Adrenal gland (tissue), 12 donors: ENCODE data around the gene DCX. TPM values are rescaled to one million over a fixed set of nuclear protein-coding genes. Genes with fewer than 3 reads are reported as not detected.
A peak's percentile ranks its signal among the peaks of the same experiment; 100 is the strongest.

ENCODE experiments used
- DNase-seq, 7 donors: peaks; one replicate each; pipeline ENCODE4 v3.0.0-alpha.2; 2019 to 2020
- H3K27ac ChIP-seq, 5 donors: fragments of 200-600 bp; sonication (generic) in 4 of 5; 1 replicate in 3 of 5; 2 replicates in 2 of 5; pipeline versions ENCODE4 v1.5.1 to v1.8.0; 2016 to 2020; ENCODE audit warnings: mild to moderate bottlenecking in 1 of 5
- H3K27me3 ChIP-seq: fragments of 200-600 bp; 2 replicates; pipeline ENCODE4 v1.8.0; 2021
- H3K36me3 ChIP-seq, 2 donors: fragments of 200-600 bp; replicated peaks in 1 of 2; 1 replicate in 1 of 2; 2 replicates in 1 of 2; pipeline versions ENCODE4 v1.5.1 to v1.8.0; 2018 to 2022
- H3K4me1 ChIP-seq, 2 donors: fragments of 200-600 bp; replicated peaks in 1 of 2; 1 replicate in 1 of 2; 2 replicates in 1 of 2; pipeline versions ENCODE4 v1.5.1 to v1.8.0; 2018 to 2021
- H3K4me3 ChIP-seq, 4 donors: fragments of 200-600 bp; sonication (generic) in 3 of 4; one replicate each; pipeline ENCODE4 v1.5.1; 2016 to 2018
- H3K9me3 ChIP-seq, 3 donors: fragments of 200-600 bp; sonication (generic) in 1 of 3; replicated peaks in 1 of 3; 1 replicate in 2 of 3; 2 replicates in 1 of 3; pipeline versions ENCODE4 v1.5.1 to v1.8.0; 2016 to 2021
- CTCF ChIP-seq, 6 experiments: fragments of 450-650 bp in 4 of 6; fragments of 200-600 bp in 2 of 6; sonication (generic) in 1 of 6; IDR thresholded peaks; 1 replicate in 5 of 6; 2 replicates in 1 of 6; pipeline versions ENCODE4 v1.5.1 to v1.8.0; 2016 to 2021; ENCODE audit warnings: antibody characterized with exemption in 6 of 6, mild to moderate bottlenecking in 2 of 6, moderate library complexity in 1 of 6
- POLR2A ChIP-seq, 2 donors: fragments of 450-650 bp; IDR thresholded peaks; one replicate each; pipeline ENCODE4 v1.6.1; 2017; ENCODE audit warnings: antibody characterized with exemption in 2 of 2, mild to moderate bottlenecking in 2 of 2, moderate library complexity in 1 of 2
- WGBS, 4 donors: extraction: QIAGEN DNeasy Blood & Tissue Kit in 2 of 4; methylation state at CpG; one replicate each; pipeline versions ENCODE4 v1.1.5 to v1.1.7; 2013 to 2017; 5-methylcytosine and 5-hydroxymethylcytosine counted together
- intact Hi-C, 2 donors: fragments of 100-400 bp; cut with DNase I; formaldehyde crosslinking; loops; one replicate each; pipeline versions ENCODE4 v1.14.1 to v1.15.0; 2022 to 2023
- polyA plus RNA-seq, 3 donors: library from polyadenylated mRNA; stranded (reverse); fragments of 200-250 nt in 2 of 3; fragments of 350-450 nt in 1 of 3; fragmentation: Illumina TruSeq in 1 of 3; extraction: RNeasy Lipid Tissue Mini Kit (QIAGEN cat#74804) in 1 of 3; gene quantifications; one replicate each; pipeline ENCODE4 v1.2.3, GENCODE V29; 2013 to 2014
- total RNA-seq, 9 donors: library from RNA; depleted of rRNA in 4 of 9; stranded (reverse); fragments of >200 nt in 4 of 9; fragments of 120-200 nt in 1 of 9; fragmentation: NEBNext Ultra II Directional in 1 of 9; extraction: Animal tissue kit (Norgen Biotek cat#: 25700) in 1 of 9; gene quantifications; one replicate each; pipeline versions ENCODE4 v1.1.0 to v1.2.4, GENCODE V29; 2013 to 2023
- donor health status: healthy with polysubstance abuse.
- donor health status: Bipolar disorder and iron deficiency.
- donor health status: DM: yes; HTN: yes; CAD: no.
- donor health status: DM: no; HTN: no; CAD: no.
- donor health status: DM: no; HTN: no; CAD: no.
- donor health status: DM: yes; HTN: yes; CAD: no.

Gene DCX
- total and polyA plus RNA-seq, 12 donors = 0.04 to 2.9 (median 0.24) TPM; not detected in 5

DNA sequence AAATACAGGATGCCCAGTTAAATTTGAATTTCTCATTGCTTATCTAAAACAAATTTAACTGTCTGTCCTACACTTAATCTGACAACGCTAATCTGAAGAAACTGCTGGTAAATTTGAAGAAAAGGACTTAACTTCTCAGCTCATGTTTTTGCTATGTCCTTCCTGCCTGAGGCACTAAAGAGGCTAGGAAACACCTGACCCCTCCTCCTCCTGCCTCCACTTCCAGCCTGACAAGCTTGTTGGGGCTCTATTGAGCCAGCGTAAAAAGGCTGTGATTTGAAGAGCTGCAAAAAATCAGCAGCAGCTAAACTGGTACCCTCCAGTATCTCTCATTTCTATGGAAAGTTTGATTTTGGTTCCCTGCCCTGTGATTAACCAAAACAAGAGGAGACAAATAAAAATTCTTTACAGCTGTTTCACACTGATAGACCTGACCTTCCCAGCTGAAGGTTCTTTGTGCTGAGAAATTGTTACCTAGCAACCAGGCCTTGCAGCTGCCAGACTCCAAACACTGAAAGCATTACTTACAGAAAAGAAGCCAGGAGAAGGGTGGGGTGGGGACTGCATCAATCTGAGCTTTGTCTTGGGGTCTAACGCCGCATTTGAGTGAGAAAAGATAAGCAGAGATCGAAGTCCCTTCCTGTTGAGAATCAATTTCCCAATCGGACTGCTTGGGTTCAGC is 35.0 kb downstream of the DCX start:
- no peak overlapping the region for H3K4me3 ChIP-seq
- peak in 1 of 7 donors; percentile 46 for DNase-seq
- H3K4me1 ChIP-seq = no peaks in the 10 kb centered on the region
- H3K9me3 ChIP-seq = no peaks in the 10 kb centered on the region
- H3K27me3 ChIP-seq = peaks cover 5% of the 10 kb centered on the region
- H3K27ac ChIP-seq = no peak overlapping the region
- intact Hi-C loops = no loop called here
- H3K36me3 ChIP-seq = no peaks in the 10 kb centered on the region
- no peak for TF ChIP-seq POLR2A (IDR thresholded peaks at IDR 0.05)
- TF ChIP-seq CTCF (IDR thresholded peaks at IDR 0.05) = no peak
- 32 to 47% (median 38%) methylated on average over 6 of the region's 6 CpGs for WGBS, 4 donors

DNA sequence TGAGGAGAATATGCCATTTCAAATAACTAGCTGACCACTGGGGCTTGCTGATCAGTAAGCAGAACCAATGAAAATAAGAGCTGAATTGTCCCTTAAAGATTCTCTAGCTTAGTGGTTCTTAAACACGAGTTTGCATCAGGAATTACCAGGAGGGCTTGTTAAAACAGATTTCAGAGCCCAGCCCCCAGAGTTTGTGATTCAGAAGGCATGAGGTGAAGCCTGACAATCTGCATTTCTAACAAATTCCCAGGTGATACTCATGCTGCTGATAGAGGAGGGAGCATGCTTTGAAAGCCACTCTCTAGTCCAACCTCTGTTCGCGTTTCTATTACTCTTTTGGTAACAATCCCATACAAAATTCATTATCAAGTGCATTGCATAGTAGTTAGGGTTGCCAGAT is 35.5 kb downstream of the DCX start:
- no peak overlapping the region for H3K27ac ChIP-seq
- no peak for DNase-seq
- 39 to 48% (median 42%) methylated on average over 3 of the region's 3 CpGs for WGBS, 4 donors
- peaks cover 5% of the 10 kb centered on the region for H3K27me3 ChIP-seq
- no peaks in the 10 kb centered on the region for H3K36me3 ChIP-seq
- H3K9me3 ChIP-seq = no peaks in the 10 kb centered on the region
- H3K4me1 ChIP-seq = no peaks in the 10 kb centered on the region
- TF ChIP-seq POLR2A (IDR thresholded peaks at IDR 0.05) = no peak
- no peak for TF ChIP-seq CTCF (IDR thresholded peaks at IDR 0.05)
- H3K4me3 ChIP-seq = no peak overlapping the region
- intact Hi-C loops = no loop called here

DNA sequence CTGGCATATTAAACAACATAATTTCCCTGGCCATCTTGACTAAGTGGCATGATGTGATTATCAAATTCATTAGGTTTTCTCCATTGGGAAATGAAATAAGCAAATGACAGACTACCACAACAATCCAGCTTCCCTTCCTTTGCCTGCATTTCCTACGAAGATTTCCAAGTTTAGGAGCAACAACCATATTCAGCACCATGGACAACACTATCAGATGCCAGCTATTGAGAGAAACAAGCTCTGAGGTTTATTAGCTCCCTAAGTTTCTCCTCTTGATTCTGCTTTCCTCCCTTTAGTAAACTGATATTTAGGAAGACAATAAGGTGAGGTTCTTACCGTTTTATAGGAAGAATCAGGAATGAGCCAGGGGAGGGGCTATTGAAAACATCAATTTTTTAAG is 36.2 kb downstream of the DCX start:
- TF ChIP-seq CTCF (IDR thresholded peaks at IDR 0.05) (no peak), POLR2A (IDR thresholded peaks at IDR 0.05) (no peak)
- H3K27me3 ChIP-seq = peaks cover 5% of the 10 kb centered on the region
- H3K9me3 ChIP-seq = no peaks in the 10 kb centered on the region
- no peak overlapping the region for H3K27ac ChIP-seq
- intact Hi-C loops = no loop called here
- H3K4me1 ChIP-seq = no peaks in the 10 kb centered on the region
- no peak for DNase-seq
- H3K36me3 ChIP-seq = no peaks in the 10 kb centered on the region
- H3K4me3 ChIP-seq = no peak overlapping the region
- 20 to 51% (median 22%) methylated on average over 2 of the region's 2 CpGs for WGBS, 4 donors

DNA sequence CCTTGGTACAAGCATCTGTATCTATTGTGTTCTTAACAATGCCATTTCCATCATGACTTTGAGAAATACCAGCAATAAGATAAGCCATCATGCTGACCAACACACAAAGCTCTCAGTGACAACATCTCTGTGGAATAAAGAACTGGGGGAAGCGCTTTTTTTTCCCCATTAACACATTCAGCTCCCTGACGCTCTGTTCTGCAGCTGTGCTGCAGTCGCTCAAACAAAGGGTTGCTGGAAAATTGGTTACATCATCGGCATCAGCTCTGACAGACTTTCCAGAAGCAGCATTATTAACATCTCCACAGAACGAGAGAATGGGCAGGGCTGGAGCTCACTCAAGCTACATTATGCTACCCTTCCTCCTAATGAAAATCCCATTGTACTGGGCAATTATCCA is 39.9 kb downstream of the DCX start:
- H3K9me3 ChIP-seq = no peaks in the 10 kb centered on the region
- intact Hi-C loops = no loop called here
- H3K27me3 ChIP-seq = peaks cover 15% of the 10 kb centered on the region
- no peak for TF ChIP-seq CTCF (IDR thresholded peaks at IDR 0.05)
- no peak for TF ChIP-seq POLR2A (IDR thresholded peaks at IDR 0.05)
- WGBS, 4 donors = 49 to 69% (median 58%) methylated on average over 5 of the region's 5 CpGs
- no peak for DNase-seq
- H3K4me1 ChIP-seq = no peaks in the 10 kb centered on the region
- no peaks in the 10 kb centered on the region for H3K36me3 ChIP-seq
- no peak overlapping the region for H3K27ac ChIP-seq
- H3K4me3 ChIP-seq = no peak overlapping the region
